ENCODE results near the gene NPR1. TPM values are rescaled to one million over a fixed set of nuclear protein-coding genes. Genes with fewer than 3 reads are reported as not detected.

NPR1 gene
- total RNA-seq, 1 experiment from 2014 or later = 16.5 TPM

- no peak for TF ChIP-seq TCF7 (CRISPR knock-in tag; IDR thresholded peaks at IDR 0.05; ENCODE audit: low read depth)
- TF ChIP-seq ZNF416 (CRISPR knock-in tag; IDR thresholded peaks at IDR 0.05) = no peak
- TF ChIP-seq ELF4 (CRISPR knock-in tag; IDR thresholded peaks at IDR 0.05; ENCODE audit: low read depth) = no peak
- no peak for TF ChIP-seq ATF3 (CRISPR knock-in tag; conservative IDR thresholded peaks at IDR 0.05)
- TF ChIP-seq ZNF396 (CRISPR knock-in tag; IDR thresholded peaks at IDR 0.05; ENCODE audit: borderline replicate concordance) = no peak
- no peak for TF ChIP-seq NFE2L1 (CRISPR knock-in tag; IDR thresholded peaks at IDR 0.05)
- no peak for TF ChIP-seq ARID4B (CRISPR knock-in tag; IDR thresholded peaks at IDR 0.05; ENCODE audit: borderline replicate concordance)
- TF ChIP-seq AFF4 (CRISPR knock-in tag; IDR thresholded peaks at IDR 0.05; ENCODE audit: borderline replicate concordance) = no peak
- no peak for TF ChIP-seq EMX1 (CRISPR knock-in tag; IDR thresholded peaks at IDR 0.05)
- TF ChIP-seq ZNF423 (CRISPR knock-in tag; IDR thresholded peaks at IDR 0.05) = no peak
- no peak for TF ChIP-seq CREB1 (CRISPR knock-in tag; IDR thresholded peaks at IDR 0.05)
- TF ChIP-seq ESRRA (CRISPR knock-in tag; IDR thresholded peaks at IDR 0.05; ENCODE audit: borderline replicate concordance) = no peak
- TF ChIP-seq GRHL2 (CRISPR knock-in tag; IDR thresholded peaks at IDR 0.05; ENCODE audit: insufficient replicate concordance, severe bottlenecking) = no peak
- no peak for TF ChIP-seq ZNF263 (CRISPR knock-in tag; IDR thresholded peaks at IDR 0.05; ENCODE audit: low read depth)
- DNase-seq (ENCODE audit: low spot score) (no peak), ATAC-seq (no peak)
- peaks cover 43% of the 10 kb centered on the region for H3K4me1 Mint-ChIP-seq
- H3K27me3 Mint-ChIP-seq (ENCODE audit: low read depth) = no peaks in the 10 kb centered on the region
- peaks cover 9% of the 10 kb centered on the region for H3K36me3 Mint-ChIP-seq
- ChIA-PET POLR2A (interaction anchor here (0.6 kb wide), 1 partner anchor 99 kb away, joined by 3 read pairs; no protein-coding TSS in a partner anchor), CTCF (interaction anchor here (0.6 to 1.4 kb wide), 2 partner anchors 63 to 299 kb away, joined by 4 to 5 read pairs; no protein-coding TSS in a partner anchor)
- H3K9me3 Mint-ChIP-seq = no peaks in the 10 kb centered on the region; the same call in 1 of the 2 replicates
- no peak overlapping the region for H3K4me3 Mint-ChIP-seq
- no peak overlapping the region for H3K27ac Mint-ChIP-seq
Measured at GRCh38 chr1:153631047-153632022, 47.2 kb upstream of the NPR1 start.
